ENCODE results near the gene RAB9A.

GRCh38 chrX:13721819-13722519 lies 33.0 kb downstream of the RAB9A start:
- no peak for TF ChIP-seq POLR2AphosphoS5 (IDR thresholded peaks at IDR 0.05; ENCODE audit: borderline replicate concordance, low read depth, low read length)
- no peak for TF ChIP-seq EZH2 (IDR thresholded peaks at IDR 0.05)
- TF ChIP-seq FOXP2 (optimal IDR thresholded peaks at IDR 0.05; ENCODE audit: control extremely low read depth, extremely low read length, insufficient read depth), result no peak
